Activated CD4-positive, alpha-beta memory T cell treated with anti-CD3 and anti-CD28 coated beads for 36 hours (primary cell): ENCODE data around the gene NHLRC4. TPM values are rescaled to one million over a fixed set of nuclear protein-coding genes. Genes with fewer than 3 reads are reported as not detected.

ENCODE experiments used
- CTCF ChIA-PET: fragments of 350-600 bp; sonication (Branson Sonifier 250); formaldehyde crosslinking; loops from one replicate; lab custom pipeline; 2021; ENCODE audit warnings: antibody characterized with exemption, inconsistent platforms; lab: Charles Lee
- POLR2A ChIA-PET: fragments of 350-600 bp; sonication (Branson Sonifier 250); formaldehyde crosslinking; loops from one replicate; lab custom pipeline; 2021; ENCODE audit warnings: antibody characterized with exemption; lab: Charles Lee
- DNase-seq: peaks from one replicate; pipeline ENCODE4 v3.0.0-alpha.2; 2020
- H3K27ac Mint-ChIP-seq: one replicate; pipeline ENCODE4 v1.8.0; 2021; ENCODE audit warnings: mixed read lengths
- H3K27me3 Mint-ChIP-seq: one replicate; pipeline ENCODE4 v1.8.0; 2021; ENCODE audit warnings: mixed read lengths
- H3K36me3 Mint-ChIP-seq: one replicate; pipeline ENCODE4 v1.8.0; 2021; ENCODE audit warnings: mixed read lengths
- H3K4me1 Mint-ChIP-seq: one replicate; pipeline ENCODE4 v1.8.0; 2021; ENCODE audit warnings: low read depth, mixed read lengths
- H3K4me3 Mint-ChIP-seq: one replicate; pipeline ENCODE4 v1.8.0; 2021; ENCODE audit warnings: mild to moderate bottlenecking, mixed read lengths
- H3K9me3 Mint-ChIP-seq: one replicate; pipeline ENCODE4 v1.8.0; 2021; ENCODE audit warnings: mixed read lengths
- intact Hi-C: fragments of 100-400 bp; cut with micrococcal nuclease; formaldehyde crosslinking; loops from one replicate; pipeline ENCODE4 v1.15.1; 2023
- total RNA-seq, 2 experiments: library from RNA; stranded (reverse); gene quantifications; one replicate each; pipeline ENCODE4 v1.2.3, GENCODE V29; 2021

Gene NHLRC4
- total RNA-seq, 2 experiments from 2014 or later = 0.31 to 0.45 TPM

DNA sequence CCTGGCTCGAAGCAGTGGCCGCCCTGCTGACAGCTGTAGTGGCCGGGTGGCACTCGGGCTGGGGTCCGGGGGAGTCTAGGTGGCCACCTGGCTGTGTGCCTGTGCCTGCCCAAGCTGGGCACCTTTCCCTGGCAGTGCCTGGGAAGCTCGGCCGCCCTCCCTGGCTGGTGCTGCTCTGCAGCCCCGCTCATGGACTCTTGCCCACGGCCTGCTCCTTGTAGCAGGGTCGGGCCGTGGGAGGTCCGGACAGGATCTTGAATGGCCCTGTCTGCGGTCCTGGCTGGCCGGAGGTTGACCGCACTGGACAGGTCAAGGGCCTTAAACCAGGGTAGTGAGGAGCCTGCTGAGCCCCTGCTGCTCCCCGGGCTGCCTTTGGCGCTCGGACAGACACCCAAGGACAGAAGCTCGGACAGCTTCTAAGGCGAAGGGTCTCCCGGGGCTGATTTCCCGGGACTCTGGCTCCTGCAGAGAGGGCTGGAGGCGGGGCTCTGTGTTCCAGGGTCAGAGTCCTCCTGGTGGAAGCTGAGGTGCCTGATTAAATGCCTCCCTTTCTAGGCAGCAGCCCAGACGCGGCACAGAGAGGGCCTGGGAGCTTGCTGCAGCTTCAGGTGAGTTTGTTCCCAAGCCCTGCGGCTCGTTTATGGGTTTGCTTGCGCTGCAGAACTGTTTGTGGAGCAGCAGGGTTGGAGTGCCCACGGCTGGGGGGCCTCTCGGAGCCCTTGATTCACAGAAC lies 33.2 kb upstream of the NHLRC4 start:
- H3K4me3 Mint-ChIP-seq = no peak overlapping the region
- peaks cover 6% of the 10 kb centered on the region for H3K36me3 Mint-ChIP-seq
- no peaks in the 10 kb centered on the region for H3K27me3 Mint-ChIP-seq
- H3K9me3 Mint-ChIP-seq = no peaks in the 10 kb centered on the region
- H3K27ac Mint-ChIP-seq = no peak overlapping the region
- peaks cover 15% of the 10 kb centered on the region for H3K4me1 Mint-ChIP-seq
- ChIA-PET CTCF (no interaction called here), POLR2A (no interaction called here)
- no peak for DNase-seq
- intact Hi-C loops = no loop called here

DNA sequence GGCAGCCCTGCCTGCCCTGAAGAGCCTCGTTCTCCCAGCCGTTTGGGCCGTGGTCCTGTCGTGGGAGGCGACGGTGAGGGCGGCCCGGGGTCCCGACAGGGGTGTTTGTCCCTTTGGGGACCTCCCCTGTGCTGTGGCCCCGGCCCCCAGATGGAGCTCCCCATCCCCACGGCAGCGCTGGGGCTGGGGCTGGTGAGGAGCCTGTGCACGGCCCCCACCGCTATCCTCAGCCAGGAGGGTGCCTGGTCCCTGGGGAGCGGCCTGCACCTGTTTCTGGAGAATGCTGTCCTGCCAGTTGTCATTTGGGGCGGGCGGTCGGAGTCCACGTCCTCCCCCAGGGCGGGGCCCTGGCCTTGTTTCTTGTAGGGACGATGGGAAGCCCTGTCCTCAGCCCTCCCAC lies 32.7 kb upstream of the NHLRC4 start:
- H3K9me3 Mint-ChIP-seq = no peaks in the 10 kb centered on the region
- no peaks in the 10 kb centered on the region for H3K27me3 Mint-ChIP-seq
- H3K27ac Mint-ChIP-seq = no peak overlapping the region
- no peak for DNase-seq
- POLR2A ChIA-PET = no interaction called here
- peaks cover 13% of the 10 kb centered on the region for H3K4me1 Mint-ChIP-seq
- CTCF ChIA-PET = no interaction called here
- H3K36me3 Mint-ChIP-seq = peaks cover 9% of the 10 kb centered on the region
- H3K4me3 Mint-ChIP-seq = no peak overlapping the region
- intact Hi-C loops = no loop called here

DNA sequence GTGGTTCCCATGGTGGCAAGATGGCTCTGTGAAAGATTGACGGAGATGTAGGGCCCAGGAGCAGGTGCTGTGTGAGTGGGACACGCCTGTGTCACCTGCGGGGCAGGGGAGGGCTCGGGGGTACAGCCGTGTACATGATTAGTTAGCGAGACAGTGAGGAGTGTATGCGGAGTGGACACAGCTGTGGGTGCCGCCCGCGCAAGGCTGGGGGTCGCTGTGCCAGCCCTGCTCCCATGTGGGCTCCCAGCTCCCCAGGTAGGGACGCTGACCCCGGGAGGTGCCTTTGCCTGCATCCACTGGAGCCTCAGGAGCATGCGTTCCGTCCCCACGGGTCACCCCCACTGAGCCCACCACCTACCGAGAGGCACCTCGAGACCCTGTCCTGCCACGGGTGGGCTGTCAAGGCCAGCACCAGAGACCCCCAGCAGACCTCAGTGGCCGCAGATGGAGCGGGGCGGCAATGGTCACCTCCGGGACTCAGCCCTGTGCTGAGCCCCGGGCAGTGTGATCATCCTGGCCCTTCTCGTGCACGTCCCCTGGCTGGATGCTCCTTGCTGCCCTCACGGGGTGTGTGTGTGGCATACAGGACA lies 31.9 kb upstream of the NHLRC4 start:
- POLR2A ChIA-PET = no interaction called here
- Mint-ChIP-seq H3K9me3 (no peaks in the 10 kb centered on the region), H3K4me1 (peaks cover 6% of the 10 kb centered on the region), H3K4me3 (no peak overlapping the region), H3K36me3 (peaks cover 9% of the 10 kb centered on the region), H3K27me3 (no peaks in the 10 kb centered on the region), H3K27ac (no peak overlapping the region)
- no peak for DNase-seq
- CTCF ChIA-PET = no interaction called here
- intact Hi-C loops = no loop called here

DNA sequence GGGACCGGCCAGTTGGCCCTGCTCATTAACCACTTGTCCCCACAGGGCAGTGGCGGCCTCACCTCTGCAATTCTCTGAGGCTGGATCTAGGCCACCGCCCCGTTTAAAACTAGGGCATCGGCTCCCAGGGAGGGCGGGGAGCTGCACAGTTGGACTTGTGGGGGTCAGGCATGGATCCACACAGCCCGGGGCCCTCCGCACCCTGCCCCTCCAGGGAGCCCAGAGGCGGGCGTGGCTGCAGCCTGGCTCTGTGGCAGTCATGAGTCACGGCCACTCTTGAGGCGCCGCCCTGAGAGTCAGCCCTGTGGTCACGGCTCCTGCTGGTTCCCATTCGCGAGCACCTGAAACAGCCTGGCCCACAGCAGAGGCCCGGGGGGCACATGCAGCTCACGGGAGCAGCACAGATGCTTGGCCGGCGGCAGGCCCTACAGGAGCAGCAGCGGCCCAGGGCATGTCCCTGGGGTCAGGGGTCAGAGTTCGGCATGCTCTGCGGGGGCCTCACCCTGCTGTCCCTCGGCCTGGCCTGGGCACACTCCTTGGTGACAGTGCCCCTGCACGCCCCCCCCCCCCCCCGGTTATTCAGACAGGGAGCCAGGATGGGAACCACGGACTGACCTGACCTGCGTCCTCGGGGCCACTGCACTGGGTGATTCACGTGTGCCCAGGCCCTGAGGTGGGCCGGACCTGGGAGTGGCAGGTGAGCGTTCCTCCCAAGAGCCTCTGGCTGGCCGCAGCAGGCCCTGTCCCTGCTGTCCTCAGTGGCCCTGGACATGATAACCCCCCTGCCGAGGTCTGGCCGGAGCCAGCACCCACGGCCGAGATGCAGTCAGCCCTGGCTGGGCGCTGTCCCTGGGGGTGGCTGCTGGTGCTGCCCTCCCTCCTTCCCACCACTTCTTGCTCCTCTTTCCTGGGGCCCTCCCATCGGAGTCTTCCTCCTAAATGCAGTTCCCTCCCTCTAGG lies 31.1 kb upstream of the NHLRC4 start:
- ChIA-PET POLR2A (no interaction called here), CTCF (no interaction called here)
- Mint-ChIP-seq H3K9me3 (no peaks in the 10 kb centered on the region), H3K36me3 (peaks cover 9% of the 10 kb centered on the region), H3K27me3 (no peaks in the 10 kb centered on the region), H3K4me1 (no peaks in the 10 kb centered on the region), H3K4me3 (no peak overlapping the region), H3K27ac (no peak overlapping the region)
- no peak for DNase-seq
- intact Hi-C loops = no loop called here

DNA sequence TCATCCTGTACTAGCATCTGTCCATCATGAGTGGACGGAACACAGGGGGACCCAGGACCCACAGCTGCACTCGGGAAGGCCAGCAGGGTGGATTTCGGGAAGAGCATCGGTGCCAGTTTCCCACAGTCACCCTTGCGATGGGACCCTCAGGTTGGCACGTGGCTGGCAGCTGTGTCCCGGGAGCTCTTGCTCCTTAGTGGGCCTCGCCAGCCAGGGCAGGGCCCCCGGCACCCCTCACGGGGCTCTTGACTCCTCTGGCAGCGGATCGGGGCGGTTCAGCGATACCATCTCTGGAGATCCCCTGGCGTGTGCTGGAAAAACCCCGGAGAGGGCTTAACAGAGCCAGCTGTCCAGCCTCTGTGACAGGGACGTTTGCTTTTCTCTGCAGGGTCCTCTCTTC lies 30.1 kb upstream of the NHLRC4 start:
- H3K9me3 Mint-ChIP-seq = no peaks in the 10 kb centered on the region
- no peak overlapping the region for H3K27ac Mint-ChIP-seq
- no peaks in the 10 kb centered on the region for H3K27me3 Mint-ChIP-seq
- intact Hi-C loops = no loop called here
- no peak overlapping the region for H3K4me3 Mint-ChIP-seq
- DNase-seq = no peak
- H3K4me1 Mint-ChIP-seq = no peaks in the 10 kb centered on the region
- H3K36me3 Mint-ChIP-seq = peaks cover 9% of the 10 kb centered on the region
- CTCF ChIA-PET = no interaction called here
- POLR2A ChIA-PET = no interaction called here

DNA sequence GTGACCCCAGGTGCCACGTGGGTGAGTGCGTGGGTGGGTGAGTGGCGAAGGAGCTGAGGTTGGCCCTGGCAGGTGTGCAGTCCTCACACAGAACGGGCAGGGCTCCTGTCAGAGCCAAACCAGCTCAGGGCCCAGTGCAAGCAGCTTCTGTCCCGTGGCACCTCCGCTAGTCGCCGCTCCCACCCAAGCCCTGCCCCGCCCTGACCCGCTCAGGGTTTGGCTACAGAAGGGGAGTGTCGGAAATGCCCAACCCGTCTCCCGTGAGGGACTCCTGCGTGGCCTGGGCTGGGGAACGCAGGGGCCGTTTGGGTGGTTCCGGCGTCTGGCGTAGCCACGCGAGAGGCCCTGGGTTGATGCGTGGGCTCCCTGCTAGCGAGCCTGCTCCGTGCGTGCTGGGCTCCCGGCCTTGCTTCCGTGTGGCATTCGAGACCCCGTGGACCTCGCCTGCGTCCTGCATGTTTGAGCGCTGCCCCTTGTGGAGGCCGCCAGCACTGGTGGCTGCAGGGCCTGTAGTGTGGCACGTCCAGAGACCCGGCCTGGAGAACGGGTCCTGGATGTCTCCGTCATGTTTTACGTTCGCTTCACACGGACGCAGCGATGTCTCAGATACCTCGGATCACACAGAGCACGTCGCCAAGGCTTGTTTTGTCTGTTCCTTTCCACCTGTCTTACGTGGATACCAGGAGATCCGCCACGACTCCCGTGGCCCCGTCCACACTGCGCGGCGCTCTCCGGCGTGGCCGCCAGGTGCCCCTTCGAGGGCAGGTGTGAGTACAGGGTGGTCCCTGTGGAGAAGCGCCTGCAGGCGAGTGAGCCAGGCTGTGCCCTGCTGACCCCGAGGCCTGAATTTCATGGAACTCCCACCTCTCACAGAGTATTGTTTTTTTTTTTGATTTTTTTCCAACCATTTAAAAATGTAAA lies 29.1 kb upstream of the NHLRC4 start:
- Mint-ChIP-seq H3K36me3 (peaks cover 12% of the 10 kb centered on the region), H3K27ac (no peak overlapping the region), H3K27me3 (no peaks in the 10 kb centered on the region), H3K4me1 (no peaks in the 10 kb centered on the region), H3K9me3 (no peaks in the 10 kb centered on the region), H3K4me3 (no peak overlapping the region)
- POLR2A ChIA-PET = no interaction called here
- intact Hi-C loops = no loop called here
- no peak for DNase-seq
- CTCF ChIA-PET = no interaction called here

DNA sequence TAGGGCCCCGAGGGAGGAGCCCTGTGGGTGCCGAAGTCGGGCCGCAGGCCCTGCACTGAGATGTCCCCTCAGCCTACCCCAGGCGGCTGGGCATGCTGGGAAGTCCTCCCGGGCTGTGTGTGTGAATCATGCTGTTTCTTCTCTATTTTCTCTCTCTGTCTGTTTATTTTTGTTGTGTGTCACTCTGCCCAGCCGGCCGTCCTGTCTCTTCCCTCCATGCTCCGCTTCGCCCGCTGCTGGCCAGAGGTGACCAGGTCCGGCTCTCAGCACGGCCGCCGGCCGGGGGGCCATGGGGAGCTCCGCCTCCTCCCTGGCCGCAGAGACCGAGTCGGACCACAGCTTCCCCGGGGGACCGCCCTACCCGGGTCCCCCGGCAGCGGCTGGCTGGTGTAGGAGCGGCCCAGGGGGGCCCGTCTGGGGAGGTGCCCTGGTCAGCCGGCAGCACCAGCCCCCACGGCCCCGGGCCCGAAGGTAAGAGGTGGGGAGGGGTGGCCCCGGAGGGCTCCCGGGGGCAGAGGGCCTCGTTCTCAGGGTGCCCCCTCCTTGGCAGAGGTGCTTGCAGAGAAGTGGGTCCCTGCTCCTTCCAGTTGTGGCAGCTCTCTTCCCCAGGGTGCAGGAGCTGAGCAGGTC lies 26.8 kb upstream of the NHLRC4 start:
- ChIA-PET POLR2A (no interaction called here), CTCF (interaction anchor here (1.5 kb wide), 1 partner anchor 39 kb away, joined by 3 read pairs; no protein-coding TSS in a partner anchor)
- H3K4me3 Mint-ChIP-seq = no peak overlapping the region
- H3K4me1 Mint-ChIP-seq = no peaks in the 10 kb centered on the region
- H3K27ac Mint-ChIP-seq = no peak overlapping the region
- peaks cover 12% of the 10 kb centered on the region for H3K36me3 Mint-ChIP-seq
- H3K27me3 Mint-ChIP-seq = no peaks in the 10 kb centered on the region
- DNase-seq = no peak
- intact Hi-C loops = no loop called here
- H3K9me3 Mint-ChIP-seq = no peaks in the 10 kb centered on the region

DNA sequence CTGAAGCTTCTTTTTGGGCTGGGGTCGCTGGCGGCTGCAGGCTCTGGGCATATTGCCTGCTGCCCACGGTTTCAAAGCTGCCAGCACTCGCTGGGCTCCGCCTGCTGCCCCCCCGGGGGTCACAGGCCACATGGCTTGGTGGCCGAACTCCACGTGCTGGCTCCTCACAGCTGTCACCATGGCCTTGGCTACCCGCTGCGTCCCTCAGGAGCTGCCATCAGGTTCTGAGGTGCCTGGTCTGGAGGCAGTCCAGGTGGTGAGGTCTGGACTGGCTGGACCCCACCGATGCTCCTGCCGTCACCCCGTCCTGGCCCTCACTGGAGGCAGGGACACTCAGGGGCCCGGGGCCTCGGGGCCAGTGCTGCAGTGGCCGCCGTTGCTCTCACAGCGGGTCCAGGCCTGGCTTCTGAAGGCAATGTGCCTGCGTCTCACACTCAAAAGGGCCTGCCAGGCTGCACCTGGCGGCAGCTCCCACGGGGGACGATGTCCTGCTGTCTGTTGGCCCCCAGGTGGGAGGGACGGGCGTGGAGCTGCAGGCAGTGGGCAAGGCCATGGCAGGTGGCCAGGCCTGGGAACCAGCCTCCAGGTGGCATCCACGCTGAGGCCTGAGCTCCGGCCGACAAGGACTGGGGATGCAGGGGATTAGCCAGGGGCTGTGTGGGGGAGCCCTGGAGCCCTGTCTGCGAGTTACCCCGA lies 26.0 kb upstream of the NHLRC4 start:
- CTCF ChIA-PET = interaction anchor here (1.5 kb wide), 1 partner anchor 38 kb away, joined by 3 read pairs; no protein-coding TSS in a partner anchor

DNA sequence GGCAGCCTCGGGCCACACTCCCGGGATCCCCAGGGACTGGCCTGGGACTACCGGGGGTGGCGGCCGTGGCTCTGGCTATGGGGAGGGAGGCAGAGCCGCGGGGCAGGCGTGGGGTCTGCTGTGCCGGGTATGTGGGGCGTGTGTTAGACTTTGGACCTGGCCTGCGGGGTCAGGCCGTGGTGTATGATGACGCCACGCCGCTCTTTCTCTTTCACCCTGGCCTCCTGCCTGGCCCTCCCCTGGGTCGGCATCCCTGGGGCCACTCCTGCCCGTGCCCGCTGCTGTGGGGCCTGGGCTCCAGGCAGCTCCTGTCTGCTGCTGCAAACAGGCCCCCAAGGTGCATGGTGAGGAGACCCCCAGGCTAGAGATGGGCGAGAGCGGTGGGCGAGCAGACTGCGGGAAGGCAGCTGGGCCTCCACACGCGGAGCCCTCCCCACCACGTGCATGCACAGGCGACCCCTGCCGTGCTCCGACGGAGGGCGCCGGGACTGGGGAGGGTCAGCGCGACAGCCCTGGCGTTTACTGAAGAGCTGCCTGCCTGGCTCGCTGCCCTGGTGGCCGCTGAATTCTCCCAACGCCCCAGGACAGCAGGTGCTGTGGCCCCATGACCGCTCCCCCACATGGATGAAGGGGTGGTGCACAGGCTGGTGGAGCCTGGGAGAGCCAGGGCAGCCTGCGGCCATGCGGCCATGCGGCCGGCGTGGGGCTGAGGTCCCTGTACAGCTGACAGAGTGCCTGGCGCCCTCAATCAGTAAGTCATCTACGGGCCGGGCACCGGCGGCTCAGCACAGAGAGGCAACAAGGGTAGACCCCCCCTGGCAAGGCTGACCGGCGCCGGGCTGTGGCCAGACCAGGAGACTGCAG lies 23.3 kb upstream of the NHLRC4 start:
- no peaks in the 10 kb centered on the region for H3K4me1 Mint-ChIP-seq
- no peaks in the 10 kb centered on the region for H3K27me3 Mint-ChIP-seq
- POLR2A ChIA-PET = no interaction called here
- no peak overlapping the region for H3K4me3 Mint-ChIP-seq
- H3K27ac Mint-ChIP-seq = no peak overlapping the region
- intact Hi-C loops = no loop called here
- CTCF ChIA-PET = no interaction called here
- peaks cover 6% of the 10 kb centered on the region for H3K36me3 Mint-ChIP-seq
- no peak for DNase-seq
- no peaks in the 10 kb centered on the region for H3K9me3 Mint-ChIP-seq

More for the DNA sequence above, 26.0 kb upstream of the NHLRC4 start:
- no peak for DNase-seq
- H3K27ac Mint-ChIP-seq = no peak overlapping the region
- H3K4me1 Mint-ChIP-seq = no peaks in the 10 kb centered on the region
- intact Hi-C loops = no loop called here
- peaks cover 11% of the 10 kb centered on the region for H3K36me3 Mint-ChIP-seq
- POLR2A ChIA-PET = no interaction called here
- H3K9me3 Mint-ChIP-seq = no peaks in the 10 kb centered on the region
- H3K27me3 Mint-ChIP-seq = no peaks in the 10 kb centered on the region
- H3K4me3 Mint-ChIP-seq = no peak overlapping the region

DNA sequence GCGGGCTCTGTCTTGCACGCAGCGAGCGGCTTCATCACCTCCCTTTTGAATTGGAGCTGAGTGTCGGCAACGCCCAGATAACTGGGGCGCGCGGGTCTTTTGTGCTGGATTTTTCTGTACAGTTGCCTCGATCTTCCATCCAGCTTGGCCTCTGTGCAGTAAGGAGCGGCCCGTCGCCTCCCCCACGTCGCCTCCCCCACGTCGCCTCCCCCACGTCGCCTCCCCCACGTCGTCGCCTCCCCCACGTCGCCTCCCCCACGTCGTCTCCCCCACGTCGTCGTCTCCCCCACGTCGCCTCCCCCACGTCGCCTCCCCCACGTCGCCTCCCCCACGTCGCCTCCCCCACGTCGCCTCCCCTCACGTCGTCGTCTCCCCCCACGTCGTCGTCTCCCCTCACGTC lies 22.3 kb upstream of the NHLRC4 start:
- intact Hi-C loops = no loop called here
- POLR2A ChIA-PET = no interaction called here
- Mint-ChIP-seq H3K36me3 (peaks cover 4% of the 10 kb centered on the region), H3K9me3 (no peaks in the 10 kb centered on the region), H3K27ac (no peak overlapping the region), H3K27me3 (no peaks in the 10 kb centered on the region), H3K4me3 (no peak overlapping the region), H3K4me1 (no peaks in the 10 kb centered on the region)
- CTCF ChIA-PET = no interaction called here
- DNase-seq = no peak
